Left colon (tissue), 2 donors: ENCODE results near the gene SAMD4B. TPM values are rescaled to one million over a fixed set of nuclear protein-coding genes. Genes with fewer than 3 reads are reported as not detected.
A peak's percentile ranks its signal among the peaks of the same experiment; 100 is the strongest.
"Not testable (repeated sequence)": the region's sequence is repeated elsewhere in the genome, so short reads cannot be mapped to it uniquely, and the experiment has no call there.

Source experiments
- ATAC-seq: fragments of 200-7000 bp; cut with Tn5 transposase; one replicate; pipeline ENCODE4 v1.9.1; 2020; ENCODE audit warnings: mild to moderate bottlenecking, moderate library complexity
- DNase-seq, 2 donors: peaks; one replicate each; pipeline ENCODE4 v3.0.0-alpha.2; 2020
- intact Hi-C, 2 donors: fragments of 100-400 bp; cut with DNase I in 1 of 2; cut with micrococcal nuclease in 1 of 2; formaldehyde crosslinking; loops; one replicate each; pipeline versions ENCODE4 v1.11.2 to v1.14.0; 2022; cut with DNase I, micrococcal nuclease
- total RNA-seq, 2 donors: library from RNA; stranded (reverse); fragmentation: NEBNext Ultra II Directional; extraction: Animal tissue kit (Norgen Biotek cat#: 25700); gene quantifications; one replicate each; pipeline ENCODE4 v1.2.1, GENCODE V29; 2021
- donor health status: DM: no; HTN: no; CAD: no.
- donor health status: DM: yes; HTN: yes; CAD: no.

Gene SAMD4B
- total RNA-seq, 2 donors from 2014 or later: 65.2 to 72.2 TPM

DNA sequence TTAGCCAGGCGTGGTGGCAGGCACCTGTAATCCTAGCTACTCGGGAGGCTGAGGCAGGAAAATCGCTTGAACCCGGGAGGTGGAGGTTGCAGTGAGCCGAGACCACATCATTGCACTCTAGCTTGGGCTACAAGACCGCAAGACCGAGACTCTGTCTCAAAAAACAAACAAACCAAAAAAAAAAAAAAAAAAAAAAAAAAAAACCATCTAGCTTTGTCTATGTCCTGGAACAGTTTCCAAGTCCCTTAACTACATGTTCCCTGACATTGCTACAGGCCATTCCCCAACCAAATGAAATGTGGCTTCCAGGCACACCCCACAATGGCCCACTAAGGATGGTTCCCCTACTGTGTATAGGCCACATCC, 32.9 kb upstream of the SAMD4B start:
- DNase-seq, intact Hi-C loops, ATAC-seq: not testable (repeated sequence)

DNA sequence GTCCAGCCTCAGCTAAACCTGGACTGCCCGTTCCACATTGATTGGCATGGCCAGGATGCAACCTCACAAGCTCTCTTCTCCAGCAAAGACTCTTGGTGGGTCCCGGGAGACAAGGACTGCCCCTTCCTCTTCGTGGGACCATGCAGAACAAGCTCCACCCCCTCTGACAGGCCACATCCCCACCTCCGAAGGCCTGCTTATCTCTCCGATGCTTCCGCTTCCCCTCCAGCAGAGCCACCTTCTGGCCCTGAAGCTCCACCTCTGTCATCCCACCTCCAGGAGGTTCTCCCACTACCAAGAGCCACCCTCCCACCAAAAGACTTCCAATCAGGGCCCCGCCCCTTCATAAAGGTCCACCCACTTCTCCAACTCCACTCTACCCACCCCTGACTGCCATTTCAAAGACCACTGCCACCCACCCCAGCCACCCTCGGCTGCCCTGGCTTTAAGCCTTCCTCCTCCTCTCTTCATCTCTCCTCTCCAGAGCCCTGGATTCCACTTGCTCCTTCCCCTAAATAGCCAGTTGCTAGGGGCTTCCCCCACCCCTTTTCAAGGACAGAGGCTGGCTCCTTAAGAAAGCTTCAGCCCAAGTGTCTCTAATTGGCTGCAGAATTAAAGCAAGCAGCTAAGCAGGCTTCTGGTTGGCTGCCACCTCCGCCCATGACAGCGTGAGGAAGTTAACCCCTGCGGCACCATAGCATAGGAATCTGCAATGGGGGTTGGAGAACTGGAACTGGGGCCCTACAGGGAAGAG, 31.5 kb upstream of the SAMD4B start:
- DNase-seq (no peak), ATAC-seq (no peak)
- intact Hi-C loops: no loop called here

DNA sequence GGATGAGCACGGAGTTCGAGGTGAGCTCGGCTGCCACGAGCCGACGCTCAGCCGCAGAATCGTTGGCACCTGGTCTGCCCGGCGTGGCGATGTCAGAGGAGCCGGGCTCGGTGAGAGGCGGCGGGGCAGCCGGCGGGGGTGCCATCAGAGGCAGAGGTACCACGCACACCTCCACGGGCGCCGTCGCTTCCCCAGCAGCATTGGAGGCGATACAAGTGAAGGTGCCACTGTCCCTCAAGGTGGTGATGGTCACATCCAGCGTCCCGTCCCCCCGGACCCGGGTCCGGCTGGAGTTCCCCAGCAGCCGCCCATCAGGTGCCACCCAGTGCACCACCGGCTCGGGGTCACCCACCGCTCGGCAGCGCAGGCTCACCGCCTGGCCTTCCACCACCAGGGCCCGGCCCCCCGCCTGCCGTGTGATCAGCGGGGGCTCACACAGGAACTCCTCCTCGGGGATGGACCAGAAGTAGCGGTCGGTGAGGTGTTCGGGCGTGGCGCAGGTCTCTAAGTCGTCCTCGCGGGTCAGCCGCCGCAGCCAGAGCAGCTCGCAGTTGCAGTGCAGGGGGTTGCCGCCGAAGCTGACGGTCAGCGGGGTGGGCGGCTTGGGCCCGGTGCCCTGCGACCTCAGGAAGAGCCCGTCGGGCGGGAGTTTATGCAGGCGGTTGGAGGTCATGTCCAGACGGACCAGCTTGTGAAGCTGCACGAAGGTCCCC, 28.0 kb upstream of the SAMD4B start:
- ATAC-seq: no peak
- intact Hi-C loops: no loop called here
- no peak for DNase-seq

DNA sequence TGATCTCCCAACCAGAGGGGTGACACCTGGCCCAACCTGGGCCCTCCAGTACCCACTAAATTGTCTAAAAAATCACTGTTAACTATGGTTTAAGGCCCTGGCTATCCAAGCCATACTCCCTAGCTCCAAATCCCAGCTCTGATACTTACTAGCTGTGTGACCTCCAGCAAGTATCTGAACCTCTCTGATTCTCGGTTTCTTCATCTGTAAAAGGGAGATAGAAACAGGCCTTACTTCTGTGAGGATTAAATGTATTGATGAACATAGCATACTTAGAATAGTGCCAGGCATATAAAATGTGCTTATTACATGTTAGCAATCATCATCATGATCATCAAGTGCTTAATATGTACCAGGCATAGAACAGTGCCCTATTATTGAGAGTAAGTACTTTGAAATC, 26.3 kb upstream of the SAMD4B start:
- ATAC-seq (no peak), DNase-seq (no peak)
- intact Hi-C loops: no loop called here

DNA sequence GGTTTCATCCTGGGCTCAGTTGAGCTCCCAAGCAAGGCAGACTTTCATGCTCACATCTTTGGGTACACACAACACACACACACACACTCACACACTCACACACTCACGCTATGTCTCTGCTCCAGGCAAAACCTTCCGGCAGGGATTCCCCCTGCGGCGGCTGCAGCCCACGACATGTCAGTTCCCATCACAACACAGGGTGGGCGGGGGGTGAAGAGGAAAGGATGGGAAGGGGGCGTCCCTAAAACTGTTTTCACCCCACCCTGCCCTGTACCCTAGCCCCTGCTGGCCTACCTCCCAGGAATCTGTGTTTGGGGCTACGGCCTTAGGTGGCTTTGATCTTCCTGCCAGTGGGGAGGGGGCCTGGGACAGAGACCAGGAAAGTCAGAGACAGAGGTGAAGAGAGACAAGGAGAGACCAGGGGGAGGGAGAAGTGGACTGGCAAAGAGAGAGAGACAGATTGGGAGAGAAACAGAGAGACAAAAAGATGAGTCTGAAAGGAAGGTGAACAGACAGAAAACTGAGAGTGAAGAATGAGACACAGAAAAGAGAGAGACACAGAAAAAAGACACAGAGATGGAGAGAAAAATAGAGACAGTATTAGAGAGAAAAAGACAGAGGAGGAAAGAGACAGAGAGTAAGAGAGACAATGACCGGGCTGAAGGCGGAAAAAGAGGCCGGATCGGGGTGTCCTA, 25.4 kb upstream of the SAMD4B start:
- ATAC-seq (no peak), DNase-seq (no peak)
- intact Hi-C loops: no loop called here

DNA sequence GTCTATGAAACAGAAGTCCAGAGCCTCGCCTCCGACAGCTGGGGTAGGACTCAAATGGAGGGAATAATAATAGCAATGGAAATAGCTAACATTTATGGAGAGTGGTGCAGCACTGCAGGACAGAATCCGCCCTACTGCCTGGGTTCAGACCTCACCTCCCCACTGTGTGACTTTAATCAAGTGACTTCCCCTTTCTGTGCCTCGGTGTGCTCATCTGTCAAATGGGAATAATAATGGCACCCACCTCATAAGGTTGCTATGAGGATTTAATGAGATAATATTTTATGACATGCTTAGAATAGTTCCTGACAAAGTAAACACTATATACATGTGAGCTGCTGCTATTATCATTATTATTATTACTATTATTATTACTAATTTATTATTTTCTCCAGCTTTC, 24.7 kb upstream of the SAMD4B start:
- intact Hi-C loops: no loop called here
- DNase-seq (no peak), ATAC-seq (no peak)

DNA sequence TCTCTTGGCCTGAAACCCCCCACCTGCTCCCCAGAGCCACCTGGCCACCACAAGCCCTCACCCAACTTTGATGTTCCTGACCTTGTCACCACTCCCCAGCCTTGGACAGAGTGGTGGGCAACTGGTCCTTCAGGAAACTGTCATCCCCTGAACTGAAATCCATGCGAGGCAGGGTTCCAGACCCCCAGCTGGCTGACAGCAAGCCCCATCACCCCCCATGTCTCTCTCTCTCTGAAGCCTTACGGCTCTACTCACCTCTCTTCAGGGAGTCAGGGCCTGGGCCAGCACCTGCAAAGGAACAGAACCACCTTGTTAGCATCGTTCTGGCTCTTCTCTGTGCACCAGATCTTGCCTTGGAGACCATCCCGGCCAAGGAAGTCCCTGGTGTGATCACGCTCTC, 24.1 kb upstream of the SAMD4B start:
- no peak for DNase-seq
- no peak for ATAC-seq
- intact Hi-C loops: no loop called here

DNA sequence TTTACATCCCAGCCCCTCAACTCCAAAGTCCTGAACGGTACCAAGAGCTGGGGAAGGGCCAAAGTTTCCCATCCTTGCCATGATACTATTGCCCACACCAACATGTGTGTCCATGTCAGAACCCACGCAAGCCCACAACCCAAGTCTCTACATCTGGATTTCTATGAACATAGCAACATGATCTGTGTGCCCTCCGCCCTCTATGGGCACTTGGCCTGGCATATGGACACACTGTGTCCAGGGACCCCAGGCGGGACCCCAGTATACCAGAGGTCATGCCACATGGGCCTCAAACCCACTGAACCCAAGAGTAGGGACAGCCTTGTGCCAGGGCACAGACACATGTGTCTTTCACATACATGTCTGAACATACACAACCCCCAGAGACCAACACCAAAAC, 23.5 kb upstream of the SAMD4B start:
- DNase-seq: no peak
- intact Hi-C loops: no loop called here

DNA sequence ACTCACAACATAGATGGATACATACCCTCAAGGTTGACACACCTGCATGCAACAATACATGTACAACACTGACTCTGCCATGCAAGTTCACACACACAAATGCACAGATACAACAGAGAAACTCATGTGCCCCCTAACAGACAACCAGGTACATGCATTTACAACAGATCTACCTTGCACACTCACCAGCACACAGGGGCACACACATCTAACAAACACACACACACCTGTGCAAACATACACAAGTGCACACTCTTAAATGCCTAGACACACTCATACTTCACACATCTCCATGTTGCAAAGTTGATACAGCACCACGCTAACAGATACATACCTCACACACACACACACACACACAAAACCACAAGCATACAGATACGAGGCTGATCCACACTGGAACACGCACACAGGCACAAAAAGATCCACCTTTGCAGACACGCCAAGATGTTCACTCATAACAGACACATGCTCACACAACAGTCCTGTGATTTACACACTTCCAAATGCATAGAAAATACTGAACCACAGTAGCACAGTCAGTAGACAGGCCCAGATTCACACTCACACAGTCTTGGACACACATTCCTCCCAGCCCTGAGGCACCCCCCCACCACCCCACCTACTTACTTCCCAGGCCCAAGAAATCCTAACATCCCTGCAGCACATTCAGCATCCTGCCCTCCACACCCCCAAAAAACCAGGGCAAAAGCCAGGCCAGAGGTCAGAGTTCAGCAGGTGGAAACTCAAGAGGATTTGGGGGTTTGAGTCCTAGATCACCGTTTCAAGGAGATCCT, 22.9 kb upstream of the SAMD4B start:
- DNase-seq (no peak), ATAC-seq (no peak)
- intact Hi-C loops: no loop called here

More for the DNA sequence above, 23.5 kb upstream of the SAMD4B start:
- no peak for ATAC-seq

DNA sequence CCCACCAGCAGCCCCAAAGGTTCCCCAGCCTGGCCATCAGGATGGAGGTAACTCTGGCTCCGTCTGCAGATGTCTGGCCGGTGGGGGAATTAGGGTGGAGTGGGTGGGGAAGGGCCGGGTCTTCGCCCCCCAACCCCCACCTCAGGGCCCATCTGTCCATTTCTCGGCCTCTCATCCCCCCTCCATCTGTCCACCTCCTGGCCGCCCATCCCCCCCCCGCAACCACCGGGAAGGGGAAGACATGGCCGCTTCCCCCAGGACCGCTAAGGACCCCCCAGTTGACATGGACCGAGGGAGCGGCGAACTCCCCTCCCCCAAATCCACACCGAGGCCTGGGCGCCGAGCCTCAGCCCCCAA, 22.4 kb upstream of the SAMD4B start:
- intact Hi-C loops: no loop called here
- no peak for DNase-seq
- no peak for ATAC-seq

DNA sequence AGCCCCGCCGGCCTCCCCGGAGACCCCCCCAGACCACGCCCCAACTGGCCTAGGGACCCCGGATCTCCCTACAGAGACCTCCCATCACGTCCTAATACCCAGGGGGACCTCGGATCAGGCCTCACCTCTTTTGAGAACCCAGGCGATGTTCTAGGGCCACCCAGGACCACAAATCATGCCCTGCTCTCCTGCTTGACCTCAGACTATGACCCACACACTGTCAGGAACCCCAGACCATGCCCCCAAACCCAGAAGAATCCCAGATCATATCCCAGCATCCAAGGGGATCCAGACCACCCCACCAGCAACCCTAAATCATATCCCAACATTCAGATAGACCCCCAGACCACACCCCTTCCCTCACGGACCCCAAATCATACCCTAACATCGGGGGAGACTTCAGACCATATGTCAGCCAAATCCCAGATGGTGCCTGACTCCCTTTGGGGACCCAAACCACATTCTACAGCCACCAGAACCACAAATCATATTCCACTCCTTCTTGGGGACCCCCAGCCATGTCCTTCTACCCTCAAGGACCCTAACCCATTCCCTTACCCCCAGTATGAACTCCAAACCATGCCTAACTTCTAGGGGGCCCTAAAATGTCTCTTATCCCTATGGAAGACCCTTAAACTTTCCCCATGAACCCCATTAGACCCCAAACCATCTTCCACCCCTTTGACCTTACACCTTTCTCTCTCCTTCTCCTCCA, 20.9 kb upstream of the SAMD4B start:
- ATAC-seq: no peak
- DNase-seq: no peak
- intact Hi-C loops: no loop called here

DNA sequence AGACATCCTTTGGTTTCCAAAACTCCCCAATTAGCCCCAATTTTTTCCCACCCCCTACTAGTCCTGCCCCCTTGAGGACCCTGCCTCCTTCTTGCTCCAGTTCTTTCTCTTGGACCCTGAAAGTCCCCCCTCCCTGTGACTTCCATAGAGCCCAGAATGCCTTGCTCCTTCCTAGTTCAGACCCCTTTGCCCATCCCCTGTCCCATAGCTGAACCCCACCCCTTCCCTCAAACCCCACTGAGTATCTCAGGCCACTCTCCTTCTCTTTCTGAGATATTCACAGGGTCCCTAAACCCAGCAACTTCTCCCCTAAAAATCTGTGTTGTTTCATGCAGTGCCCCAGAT, 20.4 kb upstream of the SAMD4B start:
- ATAC-seq: no peak
- intact Hi-C loops: no loop called here

DNA sequence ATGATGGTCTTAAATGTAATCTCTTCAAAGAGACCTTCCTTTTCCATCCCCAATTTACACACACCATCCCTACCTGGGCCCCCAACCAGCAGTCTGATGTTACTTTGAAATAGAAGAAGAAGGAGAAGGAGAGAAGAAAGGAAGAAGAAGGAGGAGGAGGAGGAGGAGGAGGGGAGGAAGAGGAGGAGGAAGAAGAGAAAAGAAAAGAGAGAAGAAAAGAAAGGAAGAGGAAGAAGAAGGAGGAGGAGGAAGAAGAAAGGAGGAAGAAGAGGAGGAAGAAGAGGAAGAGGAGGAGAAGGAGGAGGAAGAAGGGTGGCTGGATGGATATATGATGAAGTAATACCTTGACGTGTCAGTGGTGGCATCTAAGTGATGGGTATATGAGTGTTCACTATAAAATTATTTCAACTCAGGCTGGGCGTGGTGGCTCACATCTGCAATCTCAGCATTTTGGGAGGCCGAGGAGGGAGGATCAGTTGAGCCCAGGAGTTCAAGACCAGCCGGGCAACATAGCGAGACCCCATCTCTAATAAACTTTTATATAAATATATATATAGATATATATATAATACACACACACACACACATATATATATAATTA, 17.9 kb upstream of the SAMD4B start:
- ATAC-seq: no peak
- no peak for DNase-seq
- intact Hi-C loops: no loop called here

More for the DNA sequence above, 20.4 kb upstream of the SAMD4B start:
- DNase-seq: no peak

DNA sequence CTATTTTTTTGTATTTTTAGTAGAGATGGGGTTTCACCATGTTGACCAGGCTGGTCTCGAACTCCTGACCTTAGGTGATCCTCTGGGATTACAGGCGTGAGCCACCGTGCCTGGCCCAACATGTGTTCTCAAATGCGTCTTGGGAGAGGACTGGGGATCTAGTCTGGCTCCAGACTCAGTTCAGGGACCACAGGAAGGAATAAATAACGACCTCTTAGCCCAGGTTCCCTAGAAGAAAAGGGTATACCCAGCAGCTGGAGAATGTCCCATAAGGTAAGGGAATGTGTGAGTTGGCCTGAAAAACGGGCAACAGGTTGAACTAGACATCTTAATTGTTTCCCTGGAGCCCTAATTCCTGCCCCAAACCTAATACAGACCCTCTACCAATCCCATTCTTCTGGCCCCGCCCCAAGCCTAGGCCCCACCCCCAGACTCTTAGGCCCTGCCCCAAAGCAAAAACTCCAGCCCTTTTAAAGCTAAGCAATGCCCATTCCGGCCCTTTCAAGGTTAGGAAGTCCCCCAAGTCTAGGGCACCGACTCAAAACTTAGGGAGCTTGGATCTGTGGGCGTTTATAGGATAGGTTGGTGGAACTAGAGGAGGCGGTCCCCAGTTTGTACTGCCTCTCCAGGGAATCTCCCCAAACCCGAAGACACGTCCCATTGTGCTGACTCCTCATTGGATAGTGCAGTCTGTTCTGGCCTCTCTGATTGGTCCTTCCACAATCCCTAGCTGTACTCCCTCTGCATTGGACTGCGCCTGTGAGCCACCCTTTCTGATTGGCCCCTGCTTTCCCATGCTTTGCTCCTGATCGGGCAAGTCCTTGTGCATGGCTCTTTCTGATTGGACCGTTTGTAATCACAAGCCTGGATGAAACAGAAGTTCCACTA, 16.2 kb upstream of the SAMD4B start:
- intact Hi-C loops: loop anchor here (5.0 kb wide), 1 partner anchor 204 kb away; no protein-coding TSS in a partner anchor
- no peak for ATAC-seq
- DNase-seq: no peak

DNA sequence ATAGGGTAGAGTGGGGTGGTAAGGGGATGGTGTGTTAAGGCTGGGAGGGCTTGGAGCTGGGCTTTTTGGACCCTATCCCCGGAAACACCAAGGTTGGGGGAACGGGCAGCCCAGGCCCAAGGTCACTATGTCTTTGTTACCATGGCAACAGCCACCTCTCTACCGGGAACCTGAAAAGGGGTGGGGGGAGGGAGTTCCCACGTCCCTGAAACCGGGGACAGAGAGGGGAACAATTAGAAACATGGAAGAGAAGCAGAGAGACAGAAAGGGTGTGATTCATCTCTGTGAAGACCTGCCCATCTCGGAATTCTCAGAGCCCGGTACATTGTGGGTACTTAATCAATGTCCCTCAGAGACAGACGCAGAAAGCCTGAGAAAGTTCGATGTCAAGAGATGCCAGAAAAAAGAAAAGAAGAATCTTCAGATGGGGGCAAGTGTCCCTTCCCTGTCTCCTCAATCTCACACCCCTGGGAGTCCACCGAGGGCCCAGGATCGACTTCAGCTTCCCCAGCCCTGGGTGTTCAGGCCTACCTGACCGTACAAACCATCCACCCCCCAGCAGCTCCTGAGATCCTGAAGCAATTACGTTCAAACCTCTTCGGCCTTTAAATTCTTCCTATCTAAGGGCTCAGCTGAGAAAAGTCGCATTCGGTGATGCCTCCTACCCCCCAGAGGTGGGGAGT, 14.7 kb upstream of the SAMD4B start:
- DNase-seq (no peak), ATAC-seq (no peak)
- intact Hi-C loops: loop anchor here (5.0 kb wide), 1 partner anchor 205 kb away; no protein-coding TSS in a partner anchor

DNA sequence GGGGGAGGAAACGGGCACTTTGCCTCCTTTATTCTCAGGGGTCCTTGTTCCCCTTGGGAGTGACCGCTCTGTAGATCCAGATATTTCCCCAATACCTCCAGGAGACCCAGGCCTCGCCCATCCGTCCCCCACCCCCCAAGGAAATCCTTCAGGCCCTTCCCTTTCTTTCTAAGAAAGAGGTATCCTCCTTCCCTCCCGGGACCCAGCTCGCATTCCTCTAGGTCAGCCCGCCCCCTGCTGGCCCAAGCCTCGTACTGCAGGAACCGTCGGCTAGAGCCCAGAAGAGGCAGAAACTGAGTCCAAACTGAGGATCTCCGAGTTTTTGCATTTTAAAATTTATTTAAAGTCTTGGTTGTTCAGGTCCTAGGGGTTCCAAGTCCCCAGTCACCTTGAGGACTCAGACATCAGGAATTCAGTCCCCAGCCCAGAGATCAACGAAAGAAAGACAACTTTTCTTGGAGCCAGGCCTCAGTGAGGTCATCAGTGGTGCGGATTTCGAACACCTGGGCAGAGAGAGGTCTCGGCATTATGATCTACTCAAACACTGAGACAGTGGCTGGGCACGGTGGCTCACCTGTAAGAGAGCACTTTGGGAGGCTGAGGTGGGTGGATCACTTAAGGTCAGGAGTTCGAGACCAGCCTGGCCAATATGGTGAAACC, 14.0 kb upstream of the SAMD4B start:
- peak; percentile 59 to 87 for DNase-seq
- intact Hi-C loops: loop anchor here (5.0 kb wide), 1 partner anchor 206 kb away; no protein-coding TSS in a partner anchor

More for the DNA sequence above, 14.0 kb upstream of the SAMD4B start:
- ATAC-seq: peak; percentile 77
